ENCODE results near the gene ITGBL1.

Gene ITGBL1

GRCh38 chr13:101493541-101493940 lies 41.1 kb downstream of the ITGBL1 start:
- H3K36me3 ChIP-seq = no peaks in the 10 kb centered on the region
- no peak overlapping the region for H3K27ac ChIP-seq
- no peaks in the 10 kb centered on the region for H3K4me1 ChIP-seq (ENCODE audit: control insufficient read depth in 1 of 2, insufficient read depth in 1 of 2, low read depth in 1 of 2, low read length in 1 of 2)
- H3K9me3 ChIP-seq = no peaks in the 10 kb centered on the region
- no peak overlapping the region for H3K4me3 ChIP-seq (ENCODE audit: low read depth in 1 of 2, low read length in 1 of 2)
- no peak for TF ChIP-seq CTCF (IDR thresholded peaks at IDR 0.05)
- no peaks in the 10 kb centered on the region for H3K27me3 ChIP-seq

- H3K9me3 ChIP-seq = no peaks in the 10 kb centered on the region
- H3K4me3 ChIP-seq (ENCODE audit: low read depth in 1 of 2, low read length in 1 of 2) = no peak overlapping the region
Observed at GRCh38 chr13:101499406-101499805, 46.9 kb downstream of the ITGBL1 start.

GRCh38 chr13:101502618-101503017 lies 50.1 kb downstream of the ITGBL1 start:
- H3K27me3 ChIP-seq = no peaks in the 10 kb centered on the region
- no peak overlapping the region for H3K27ac ChIP-seq
- no peak for TF ChIP-seq CTCF (IDR thresholded peaks at IDR 0.05)

More at GRCh38 chr13:101499406-101499805, 46.9 kb downstream of the ITGBL1 start:
- Histone ChIP-seq H3K4me1 (ENCODE audit: control insufficient read depth in 1 of 2, insufficient read depth in 1 of 2, low read depth in 1 of 2, low read length in 1 of 2) (no peaks in the 10 kb centered on the region), H3K36me3 (no peaks in the 10 kb centered on the region), H3K27me3 (no peaks in the 10 kb centered on the region), H3K27ac (no peak overlapping the region)
- no peak for TF ChIP-seq CTCF (IDR thresholded peaks at IDR 0.05)

GRCh38 chr13:101511161-101511560 lies 58.7 kb downstream of the ITGBL1 start:
- H3K27me3 ChIP-seq = no peaks in the 10 kb centered on the region
- H3K4me1 ChIP-seq (ENCODE audit: control insufficient read depth in 1 of 2, insufficient read depth in 1 of 2, low read depth in 1 of 2, low read length in 1 of 2) = no peaks in the 10 kb centered on the region
- H3K9me3 ChIP-seq = no peaks in the 10 kb centered on the region
- no peak overlapping the region for H3K4me3 ChIP-seq (ENCODE audit: low read depth in 1 of 2, low read length in 1 of 2)
- H3K36me3 ChIP-seq = no peaks in the 10 kb centered on the region
- TF ChIP-seq CTCF (IDR thresholded peaks at IDR 0.05) = no peak
- no peak overlapping the region for H3K27ac ChIP-seq

More at GRCh38 chr13:101502618-101503017, 50.1 kb downstream of the ITGBL1 start:
- no peaks in the 10 kb centered on the region for H3K4me1 ChIP-seq (ENCODE audit: control insufficient read depth in 1 of 2, insufficient read depth in 1 of 2, low read depth in 1 of 2, low read length in 1 of 2)
- no peaks in the 10 kb centered on the region for H3K36me3 ChIP-seq
- H3K4me3 ChIP-seq (ENCODE audit: low read depth in 1 of 2, low read length in 1 of 2) = no peak overlapping the region
- no peaks in the 10 kb centered on the region for H3K9me3 ChIP-seq

- Histone ChIP-seq H3K27me3 (no peaks in the 10 kb centered on the region), H3K4me3 (ENCODE audit: low read depth in 1 of 2, low read length in 1 of 2) (no peak overlapping the region), H3K9me3 (no peaks in the 10 kb centered on the region), H3K27ac (no peak overlapping the region), H3K4me1 (ENCODE audit: control insufficient read depth in 1 of 2, insufficient read depth in 1 of 2, low read depth in 1 of 2, low read length in 1 of 2) (no peaks in the 10 kb centered on the region), H3K36me3 (no peaks in the 10 kb centered on the region)
- TF ChIP-seq CTCF (IDR thresholded peaks at IDR 0.05) = no peak
Observed at GRCh38 chr13:101511766-101512165, 59.3 kb downstream of the ITGBL1 start.

- H3K27ac ChIP-seq = no peak overlapping the region
- no peaks in the 10 kb centered on the region for H3K27me3 ChIP-seq
- no peaks in the 10 kb centered on the region for H3K9me3 ChIP-seq
- H3K4me1 ChIP-seq (ENCODE audit: control insufficient read depth in 1 of 2, insufficient read depth in 1 of 2, low read depth in 1 of 2, low read length in 1 of 2) = no peaks in the 10 kb centered on the region
- no peaks in the 10 kb centered on the region for H3K36me3 ChIP-seq
- H3K4me3 ChIP-seq (ENCODE audit: low read depth in 1 of 2, low read length in 1 of 2) = no peak overlapping the region
- TF ChIP-seq CTCF (IDR thresholded peaks at IDR 0.05) = no peak
Observed at GRCh38 chr13:101512650-101513049, 60.2 kb downstream of the ITGBL1 start.

Measured in neutrophil (primary cell).